ENCODE measurements around the gene C12orf57. TPM values are rescaled to one million over a fixed set of nuclear protein-coding genes. Genes with fewer than 3 reads are reported as not detected.

The C12orf57 gene
- total and polyA plus RNA-seq, 9 of the 15 experiments (the other 6 are each of a cell fraction or from before 2014, with no cell fraction given) = 26.7 to 191 (median 107) TPM

- TF ChIP-seq ZNF408 (CRISPR knock-in tag; IDR thresholded peaks at IDR 0.05; ENCODE audit: low read depth) (no peak), ZNF324 (CRISPR knock-in tag; IDR thresholded peaks at IDR 0.05) (no peak), MYNN (IDR thresholded peaks at IDR 0.05) (no peak), MYNN (CRISPR knock-in tag; IDR thresholded peaks at IDR 0.05) (no peak), IRF9 (tag; IDR thresholded peaks at IDR 0.05) (no peak), ZNF354B (CRISPR knock-in tag; IDR thresholded peaks at IDR 0.05) (no peak), MEF2D (tag; conservative IDR thresholded peaks at IDR 0.05; ENCODE audit: low read depth) (no peak), NR2C2 (CRISPR knock-in tag; IDR thresholded peaks at IDR 0.05) (no peak), NR2C2 (tag; IDR thresholded peaks at IDR 0.05) (peak; percentile 56; the same call in 1 of the 2 replicates), ELK3 (CRISPR knock-in tag; IDR thresholded peaks at IDR 0.05) (no peak), TCFL5 (CRISPR knock-in tag; conservative IDR thresholded peaks at IDR 0.05) (no peak), ATF3 (IDR thresholded peaks at IDR 0.05) (0 out of 2 replicates have a peak, but pooled peaks have one; percentile 6), ATF3 (CRISPR knock-in tag; conservative IDR thresholded peaks at IDR 0.05) (no peak), RREB1 (CRISPR knock-in tag; IDR thresholded peaks at IDR 0.05) (no peak), CHD4 (IDR thresholded peaks at IDR 0.05; ENCODE audit: insufficient read depth, insufficient replicate concordance, low read depth, low read length, poor library complexity, severe bottlenecking) (no peak), PTRF (tag; IDR thresholded peaks at IDR 0.05) (no peak), C11orf30 (IDR thresholded peaks at IDR 0.05; ENCODE audit: low read depth) (peak; percentile 93), TFAP4 (CRISPR knock-in tag; IDR thresholded peaks at IDR 0.05; ENCODE audit: borderline replicate concordance) (peak; percentile 59; the same call in 1 of the 2 replicates), PURB (CRISPR knock-in tag; IDR thresholded peaks at IDR 0.05; ENCODE audit: low read depth) (no peak)
Observed at GRCh38 chr12:6961695-6962284, 18.0 kb downstream of the C12orf57 start (continued).
